GM13976 (cell line): ENCODE data around the gene CCDC192.
"Not testable (repeated sequence)": the region's sequence is repeated elsewhere in the genome, so short reads cannot be mapped to it uniquely, and the experiment has no call there.

Source experiments
- DNase-seq: peaks from one replicate; pipeline ENCODE4 v3.0.0; 2012; ENCODE audit warnings: low spot score
- in situ Hi-C: fragments of 300-500 bp; cut with MboI; formaldehyde crosslinking; loops from one replicate; pipeline ENCODE4 v1.12.0; 2022; ENCODE audit warnings: low sequenced_read_pairs, mixed read lengths, inconsistent platforms; ENCODE audit not compliant: unreplicated experiment
- TF ChIP-seq, protein P1 (sequence below): IDR thresholded peaks from 2 replicates; pipeline ENCODE4 v1.5.1; 2012; ENCODE audit warnings: borderline replicate concordance, mild to moderate bottlenecking; ENCODE audit not compliant: insufficient read depth; ENCODE audit errors: extremely low read depth, missing control alignments, control extremely low read depth

The CCDC192 gene

DNA sequence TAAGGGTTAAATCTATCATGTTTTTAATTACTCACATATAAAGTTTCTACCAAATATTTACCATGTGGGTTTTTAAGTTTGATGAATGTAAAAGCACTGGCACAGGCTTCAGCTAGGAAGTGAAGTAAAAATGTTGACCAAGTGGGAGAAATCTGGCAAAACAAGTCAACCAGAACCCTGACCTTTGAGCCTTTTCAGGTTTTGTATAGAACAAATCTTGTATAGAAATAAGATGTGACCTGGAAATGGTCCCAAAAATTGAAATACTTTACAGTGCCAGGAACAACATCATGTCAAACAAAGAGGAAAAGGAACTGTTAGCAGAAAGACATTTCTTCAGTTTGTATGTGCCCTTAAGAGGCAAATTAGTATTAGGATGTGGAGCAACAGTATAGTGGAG is 137.6 kb downstream of the CCDC192 start:
- in situ Hi-C loops, result no loop called here
- no peak for DNase-seq
- TF ChIP-seq, protein P1, sequence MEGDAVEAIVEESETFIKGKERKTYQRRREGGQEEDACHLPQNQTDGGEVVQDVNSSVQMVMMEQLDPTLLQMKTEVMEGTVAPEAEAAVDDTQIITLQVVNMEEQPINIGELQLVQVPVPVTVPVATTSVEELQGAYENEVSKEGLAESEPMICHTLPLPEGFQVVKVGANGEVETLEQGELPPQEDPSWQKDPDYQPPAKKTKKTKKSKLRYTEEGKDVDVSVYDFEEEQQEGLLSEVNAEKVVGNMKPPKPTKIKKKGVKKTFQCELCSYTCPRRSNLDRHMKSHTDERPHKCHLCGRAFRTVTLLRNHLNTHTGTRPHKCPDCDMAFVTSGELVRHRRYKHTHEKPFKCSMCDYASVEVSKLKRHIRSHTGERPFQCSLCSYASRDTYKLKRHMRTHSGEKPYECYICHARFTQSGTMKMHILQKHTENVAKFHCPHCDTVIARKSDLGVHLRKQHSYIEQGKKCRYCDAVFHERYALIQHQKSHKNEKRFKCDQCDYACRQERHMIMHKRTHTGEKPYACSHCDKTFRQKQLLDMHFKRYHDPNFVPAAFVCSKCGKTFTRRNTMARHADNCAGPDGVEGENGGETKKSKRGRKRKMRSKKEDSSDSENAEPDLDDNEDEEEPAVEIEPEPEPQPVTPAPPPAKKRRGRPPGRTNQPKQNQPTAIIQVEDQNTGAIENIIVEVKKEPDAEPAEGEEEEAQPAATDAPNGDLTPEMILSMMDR, result no peak

DNA sequence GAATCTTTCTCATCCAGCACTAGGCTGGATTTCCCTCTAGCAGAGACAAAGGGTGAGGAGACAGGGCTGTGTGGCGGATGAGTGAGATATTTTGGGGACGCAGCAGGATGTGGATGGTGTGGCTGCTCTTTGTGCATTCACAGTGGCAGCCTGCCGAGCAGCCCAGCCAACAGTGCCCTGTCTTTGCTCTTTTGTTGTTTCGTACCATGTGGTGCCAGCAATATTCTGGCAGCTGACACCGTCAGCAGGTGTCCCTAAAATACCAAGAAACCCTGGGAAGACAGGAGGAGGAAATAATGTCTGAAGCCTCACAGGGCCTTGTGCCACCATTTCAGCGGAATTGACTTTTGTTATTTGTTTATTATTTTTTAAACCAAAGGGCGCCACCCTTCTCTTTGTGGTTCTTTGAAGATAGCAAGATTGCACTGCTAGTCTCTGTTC is 141.4 kb downstream of the CCDC192 start:
- DNase-seq, result no peak
- TF ChIP-seq, protein P1, result no peak
- in situ Hi-C loops, result no loop called here

DNA sequence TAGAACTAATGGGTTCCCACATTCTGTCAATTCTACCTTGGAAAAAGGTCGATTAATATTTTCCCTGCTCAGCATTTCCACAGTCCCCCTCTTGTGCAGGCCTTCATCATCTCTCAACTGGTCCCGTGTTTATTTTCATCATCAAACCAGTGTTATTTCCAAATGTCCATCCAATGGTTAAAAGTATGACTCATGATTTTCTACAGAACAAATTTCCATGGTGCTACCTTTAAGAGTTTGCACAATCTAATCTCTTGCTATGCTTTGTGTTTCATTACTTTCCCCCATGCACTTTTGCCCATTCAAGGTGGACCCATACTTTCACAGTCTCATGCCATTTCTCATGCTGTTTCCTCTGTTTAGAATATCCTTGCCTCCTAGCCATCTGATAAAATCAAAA is 143.7 kb downstream of the CCDC192 start:
- TF ChIP-seq, protein P1, result no peak
- no peak for DNase-seq
- in situ Hi-C loops, result no loop called here

DNA sequence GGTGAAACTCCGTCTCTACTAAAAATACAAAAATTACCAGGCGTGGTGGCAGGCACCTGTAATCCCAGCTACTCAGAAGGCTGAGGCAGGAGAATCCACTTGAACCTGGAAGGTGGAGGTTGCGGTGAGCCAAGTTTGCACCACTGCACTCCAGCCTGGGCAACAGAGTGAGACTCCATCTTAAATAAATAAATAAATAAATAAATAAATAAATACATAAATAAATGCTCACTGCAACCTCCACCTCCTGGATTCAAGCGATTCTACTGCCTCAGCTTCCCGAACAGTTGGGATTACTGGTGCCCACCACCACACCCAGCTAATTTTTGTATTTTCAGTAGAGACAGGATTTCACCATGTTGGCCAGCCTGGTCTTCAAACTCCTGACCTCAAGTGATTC is 144.4 kb downstream of the CCDC192 start:
- in situ Hi-C loops, DNase-seq: not testable (repeated sequence)

DNA sequence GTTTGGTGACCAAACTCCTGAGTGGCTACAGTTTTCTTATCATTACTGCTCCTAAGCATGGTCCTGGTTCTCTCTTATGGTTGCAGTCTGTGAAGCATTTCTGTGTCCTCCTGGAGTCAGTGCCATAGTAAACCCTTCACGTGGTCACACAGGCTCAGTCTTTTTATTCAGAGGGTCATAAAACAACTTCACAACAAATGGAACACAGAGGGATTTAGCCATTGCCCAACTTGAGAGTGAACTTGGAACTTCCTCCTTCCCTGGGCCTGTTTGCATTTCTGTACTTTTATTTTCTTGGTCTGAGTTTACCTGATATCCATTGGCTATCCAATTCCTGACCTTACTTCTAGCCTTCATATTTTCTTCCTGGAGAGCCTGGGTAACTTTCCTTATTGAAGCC is 144.9 kb downstream of the CCDC192 start:
- in situ Hi-C loops, result no loop called here
- no peak for DNase-seq
- TF ChIP-seq, protein P1, result no peak

DNA sequence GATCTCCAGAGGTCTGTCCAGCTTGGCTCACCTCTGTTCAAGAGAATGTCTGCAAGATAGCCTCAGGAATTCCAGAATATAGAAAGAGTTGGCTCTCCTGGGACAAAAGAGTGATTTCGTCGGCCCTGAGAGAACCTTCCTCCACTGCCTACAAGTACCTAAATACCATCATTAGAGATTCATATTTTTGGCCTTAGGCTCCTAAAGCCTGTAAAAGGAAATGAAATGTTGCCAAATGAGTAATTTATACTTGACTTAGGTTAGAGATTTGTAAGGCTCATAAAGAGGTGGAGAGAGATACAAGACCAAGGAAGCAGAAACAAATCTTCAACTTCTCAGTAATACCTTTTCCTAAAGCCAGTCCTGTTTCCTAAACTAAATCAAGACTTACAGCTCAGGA is 146.2 kb downstream of the CCDC192 start:
- TF ChIP-seq, protein P1, result no peak
- DNase-seq, result no peak
- in situ Hi-C loops, result no loop called here

DNA sequence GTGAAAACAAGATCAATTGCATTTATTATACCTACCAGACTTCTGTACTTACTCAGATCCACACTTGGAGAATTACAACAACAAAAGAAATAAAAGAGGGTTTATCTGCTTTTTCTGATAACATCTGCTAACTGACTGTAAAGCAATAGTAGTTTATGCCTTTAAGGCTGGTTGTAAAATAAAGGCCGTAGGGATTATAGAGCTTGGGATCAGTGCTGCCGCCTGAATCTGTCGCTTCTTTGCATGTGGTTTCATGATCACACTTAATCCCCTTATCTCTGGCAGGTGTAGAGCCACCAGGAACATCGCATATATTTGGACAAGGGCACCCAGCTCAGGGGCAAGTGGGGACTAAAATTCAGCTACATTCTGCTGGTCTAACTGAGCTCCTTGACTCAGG is 146.7 kb downstream of the CCDC192 start:
- TF ChIP-seq, protein P1, result no peak
- in situ Hi-C loops, result no loop called here
- no peak for DNase-seq
